GM12872 (cell line): ENCODE measurements around the gene PLEKHA7.

Experiments
- CTCF ChIP-seq: IDR thresholded peaks from 3 replicates; pipeline ENCODE4 v1.5.1; 2011; ENCODE audit warnings: low read depth, mild to moderate bottlenecking, low read length, moderate library complexity; ENCODE audit not compliant: insufficient read depth

PLEKHA7 gene

GRCh38 chr11:16784097-16784496 lies 230.1 kb downstream of the PLEKHA7 start:
- no peak for TF ChIP-seq CTCF

- no peak for TF ChIP-seq CTCF
Measured at GRCh38 chr11:16783321-16783801, 230.9 kb downstream of the PLEKHA7 start.

- no peak for TF ChIP-seq CTCF
Measured at GRCh38 chr11:16781936-16782919, 232.0 kb downstream of the PLEKHA7 start.

- no peak for TF ChIP-seq CTCF
Measured at GRCh38 chr11:16780698-16781550, 233.3 kb downstream of the PLEKHA7 start.

GRCh38 chr11:16780146-16780545 lies 234.1 kb downstream of the PLEKHA7 start:
- no peak for TF ChIP-seq CTCF

- TF ChIP-seq CTCF: no peak
Measured at GRCh38 chr11:16779436-16779835, 234.8 kb downstream of the PLEKHA7 start.

GRCh38 chr11:16778876-16779275 lies 235.3 kb downstream of the PLEKHA7 start:
- no peak for TF ChIP-seq CTCF
